DOHH2 (cell line): ENCODE results near the gene VSTM2L.

Experiments used
- H3F3A ChIP-seq: fragments of 200-600 bp; sonication (generic), shearing (Covaris generic); 2 replicates; pipeline ENCODE4 v1.6.0; 2016; ENCODE audit warnings: antibody characterized with exemption, mild to moderate bottlenecking; ENCODE audit not compliant: control insufficient read depth, insufficient read depth
- H3K27ac ChIP-seq: fragments of 200-600 bp; sonication (generic); 2 replicates; pipeline ENCODE4 v1.5.1; 2014; ENCODE audit warnings: low read depth, mild to moderate bottlenecking, low read length, moderate library complexity
- H3K27me3 ChIP-seq: fragments of 200-600 bp; sonication (generic); 2 replicates; pipeline ENCODE4 v1.6.1; 2014; ENCODE audit warnings: mild to moderate bottlenecking, low read length, mixed read lengths; ENCODE audit not compliant: control insufficient read depth
- H3K36me3 ChIP-seq: fragments of 200-600 bp; sonication (generic); 2 replicates; pipeline ENCODE4 v1.6.1; 2014; ENCODE audit warnings: mild to moderate bottlenecking, low read length, moderate library complexity, mixed read lengths; ENCODE audit not compliant: control insufficient read depth
- H3K4me1 ChIP-seq: fragments of 200-600 bp; sonication (generic); 2 replicates; pipeline ENCODE4 v1.6.1; 2014; ENCODE audit warnings: mild to moderate bottlenecking, low read length, mixed read lengths; ENCODE audit not compliant: control insufficient read depth
- H3K4me2 ChIP-seq: fragments of 200-600 bp; sonication (generic); 2 replicates; pipeline ENCODE4 v1.6.0; 2014; ENCODE audit warnings: mild to moderate bottlenecking, low read length, moderate library complexity
- H3K4me3 ChIP-seq: fragments of 200-600 bp; sonication (generic); 2 replicates; pipeline ENCODE4 v1.5.1; 2014; ENCODE audit warnings: mild to moderate bottlenecking, low read length, mixed read lengths
- H3K79me2 ChIP-seq: fragments of 200-600 bp; sonication (generic); 2 replicates; pipeline ENCODE4 v1.6.1; 2014; ENCODE audit warnings: mild to moderate bottlenecking, low read length, mixed read lengths; ENCODE audit not compliant: control insufficient read depth
- H3K9me2 ChIP-seq: fragments of 200-600 bp; sonication (generic); replicated peaks from 2 replicates; pipeline ENCODE4 v1.6.1; 2014; ENCODE audit warnings: mild to moderate bottlenecking, low read length, mixed read lengths; ENCODE audit not compliant: control insufficient read depth
- H3K9me3 ChIP-seq: fragments of 200-600 bp; sonication (generic); 2 replicates; pipeline ENCODE4 v1.6.1; 2014; ENCODE audit warnings: antibody characterized with exemption, low read length, mixed read lengths; ENCODE audit not compliant: control insufficient read depth, insufficient read depth
- H4K20me1 ChIP-seq: fragments of 200-600 bp; sonication (generic); 2 replicates; pipeline ENCODE4 v1.6.0; 2014; ENCODE audit warnings: low read depth, mild to moderate bottlenecking, antibody characterized with exemption, low read length, moderate library complexity; ENCODE audit not compliant: control insufficient read depth, insufficient read depth
- EZH2phosphoT487 ChIP-seq: fragments of 200-600 bp; sonication (generic); IDR thresholded peaks from 2 replicates; pipeline ENCODE4 v1.6.1; 2017; ENCODE audit warnings: borderline replicate concordance, mild to moderate bottlenecking, antibody characterized with exemption, low read length, moderate library complexity, mixed read lengths
- TF ChIP-seq, protein P1 (sequence below): fragments of 200-600 bp; sonication (generic); IDR thresholded peaks from one replicate; pipeline ENCODE4 v1.5.1; 2014; ENCODE audit warnings: antibody characterized with exemption, mild to moderate bottlenecking, low read depth, low read length; ENCODE audit not compliant: poor library complexity, severe bottlenecking

VSTM2L gene

GRCh38 chr20:37868851-37869333 is 34.0 kb upstream of the VSTM2L start:
- Histone ChIP-seq H3K36me3 (no peaks in the 10 kb centered on the region), H3K79me2 (no peaks in the 10 kb centered on the region), H3K27ac (no peak overlapping the region), H3K4me3 (no peak overlapping the region), H3K9me3 (no peaks in the 10 kb centered on the region), H3K4me2 (no peak overlapping the region), H3K4me1 (no peaks in the 10 kb centered on the region), H4K20me1 (no peaks in the 10 kb centered on the region), H3K27me3 (no peaks in the 10 kb centered on the region), H3F3A (no peaks in the 10 kb centered on the region), H3K9me2 (no peaks in the 10 kb centered on the region)
- TF ChIP-seq, protein P1, sequence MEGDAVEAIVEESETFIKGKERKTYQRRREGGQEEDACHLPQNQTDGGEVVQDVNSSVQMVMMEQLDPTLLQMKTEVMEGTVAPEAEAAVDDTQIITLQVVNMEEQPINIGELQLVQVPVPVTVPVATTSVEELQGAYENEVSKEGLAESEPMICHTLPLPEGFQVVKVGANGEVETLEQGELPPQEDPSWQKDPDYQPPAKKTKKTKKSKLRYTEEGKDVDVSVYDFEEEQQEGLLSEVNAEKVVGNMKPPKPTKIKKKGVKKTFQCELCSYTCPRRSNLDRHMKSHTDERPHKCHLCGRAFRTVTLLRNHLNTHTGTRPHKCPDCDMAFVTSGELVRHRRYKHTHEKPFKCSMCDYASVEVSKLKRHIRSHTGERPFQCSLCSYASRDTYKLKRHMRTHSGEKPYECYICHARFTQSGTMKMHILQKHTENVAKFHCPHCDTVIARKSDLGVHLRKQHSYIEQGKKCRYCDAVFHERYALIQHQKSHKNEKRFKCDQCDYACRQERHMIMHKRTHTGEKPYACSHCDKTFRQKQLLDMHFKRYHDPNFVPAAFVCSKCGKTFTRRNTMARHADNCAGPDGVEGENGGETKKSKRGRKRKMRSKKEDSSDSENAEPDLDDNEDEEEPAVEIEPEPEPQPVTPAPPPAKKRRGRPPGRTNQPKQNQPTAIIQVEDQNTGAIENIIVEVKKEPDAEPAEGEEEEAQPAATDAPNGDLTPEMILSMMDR = no peak
- no peak for TF ChIP-seq EZH2phosphoT487

GRCh38 chr20:37869334-37869861 is 33.5 kb upstream of the VSTM2L start:
- Histone ChIP-seq H3K4me3 (no peak overlapping the region), H3K9me2 (no peaks in the 10 kb centered on the region), H3K9me3 (no peaks in the 10 kb centered on the region), H3F3A (no peaks in the 10 kb centered on the region), H3K4me2 (no peak overlapping the region), H3K4me1 (no peaks in the 10 kb centered on the region), H3K27me3 (no peaks in the 10 kb centered on the region), H4K20me1 (no peaks in the 10 kb centered on the region), H3K79me2 (no peaks in the 10 kb centered on the region), H3K36me3 (no peaks in the 10 kb centered on the region), H3K27ac (no peak overlapping the region)
- no peak for TF ChIP-seq EZH2phosphoT487
- TF ChIP-seq, protein P1 = no peak

DNA sequence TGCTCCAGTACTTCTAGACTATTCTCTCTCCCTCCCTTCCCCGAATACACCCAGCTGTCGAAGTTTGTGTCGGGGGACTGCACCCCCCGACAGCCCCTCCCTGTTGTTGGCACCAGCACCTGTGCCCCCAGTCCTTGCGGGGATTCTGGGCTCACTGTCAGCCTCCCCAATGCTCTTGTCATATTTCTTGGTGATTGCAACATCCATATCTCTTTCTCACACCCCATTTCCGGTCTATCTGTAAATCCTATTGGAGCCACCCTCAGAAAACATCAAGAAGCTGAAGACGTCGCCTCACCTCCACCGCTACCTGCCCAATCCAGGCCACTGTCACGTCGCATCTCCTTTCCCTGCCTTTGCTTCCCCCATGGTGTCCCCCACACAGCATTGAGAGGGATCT is 32.6 kb upstream of the VSTM2L start:
- TF ChIP-seq EZH2phosphoT487 = no peak
- TF ChIP-seq, protein P1 = no peak
- H3K36me3 ChIP-seq = no peaks in the 10 kb centered on the region
- H3K4me2 ChIP-seq = no peak overlapping the region
- H3K9me3 ChIP-seq = no peaks in the 10 kb centered on the region
- H3K9me2 ChIP-seq = no peaks in the 10 kb centered on the region
- no peak overlapping the region for H3K4me3 ChIP-seq
- no peaks in the 10 kb centered on the region for H3K27me3 ChIP-seq
- no peaks in the 10 kb centered on the region for H3F3A ChIP-seq
- no peaks in the 10 kb centered on the region for H3K79me2 ChIP-seq
- H3K27ac ChIP-seq = no peak overlapping the region
- no peaks in the 10 kb centered on the region for H3K4me1 ChIP-seq
- H4K20me1 ChIP-seq = no peaks in the 10 kb centered on the region
